ENCODE results near the gene MSANTD1.

Gene MSANTD1

DNA sequence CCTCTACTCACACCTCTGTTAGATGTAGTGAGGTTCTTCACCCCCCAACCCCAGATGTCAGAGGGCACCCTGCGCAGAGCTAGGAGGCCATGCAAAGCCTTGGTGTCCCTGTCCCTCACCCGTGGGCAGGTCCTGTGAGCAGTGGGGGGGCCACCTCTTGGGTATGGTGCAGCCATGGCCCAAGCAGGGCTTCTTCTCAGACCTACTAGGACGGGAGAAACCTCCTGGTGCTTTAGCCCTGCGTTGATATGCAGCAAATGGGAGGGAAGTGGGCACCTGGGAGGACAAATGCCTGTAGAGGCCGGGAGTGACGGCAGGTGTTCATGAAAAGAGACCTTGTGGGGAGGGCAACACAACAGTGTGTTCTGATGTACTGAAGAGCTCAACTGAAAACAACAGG is 38.5 kb upstream of the MSANTD1 start:
- no peak overlapping the region for H3K27ac Mint-ChIP-seq
- H3K36me3 Mint-ChIP-seq (ENCODE audit: low read depth), result peaks cover 97% of the 10 kb centered on the region
- H3K27me3 Mint-ChIP-seq, result no peaks in the 10 kb centered on the region
- H3K9me3 Mint-ChIP-seq, result no peaks in the 10 kb centered on the region
- H3K4me3 Mint-ChIP-seq, result no peak overlapping the region
- intact Hi-C loops (cut with micrococcal nuclease), result no loop called here
- H3K4me1 Mint-ChIP-seq (ENCODE audit: low read depth), result no peaks in the 10 kb centered on the region

DNA sequence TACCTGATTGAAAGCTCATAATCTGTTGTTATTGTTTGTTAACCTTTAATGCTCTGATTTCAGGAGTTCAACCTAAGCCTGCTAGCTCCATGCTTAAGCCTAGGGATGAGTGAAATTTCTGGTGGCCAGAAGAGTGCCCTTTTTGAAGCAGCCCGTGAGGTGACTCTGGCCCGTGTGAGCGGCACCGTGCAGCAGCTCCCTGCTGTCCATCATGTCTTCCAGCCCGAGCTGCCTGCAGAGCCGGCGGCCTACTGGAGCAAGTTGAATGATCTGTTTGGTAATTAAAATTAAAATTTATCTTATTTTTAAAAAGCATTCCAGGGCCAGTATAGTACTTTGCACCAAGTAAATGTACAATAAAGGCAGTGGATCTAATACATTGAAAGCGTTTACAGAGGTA is 37.1 kb upstream of the MSANTD1 start:
- Mint-ChIP-seq H3K27me3 (no peaks in the 10 kb centered on the region), H3K36me3 (ENCODE audit: low read depth) (peaks cover 100% of the 10 kb centered on the region), H3K4me3 (no peak overlapping the region), H3K4me1 (ENCODE audit: low read depth) (no peaks in the 10 kb centered on the region), H3K27ac (no peak overlapping the region), H3K9me3 (no peaks in the 10 kb centered on the region)
- intact Hi-C loops (cut with micrococcal nuclease), result no loop called here

DNA sequence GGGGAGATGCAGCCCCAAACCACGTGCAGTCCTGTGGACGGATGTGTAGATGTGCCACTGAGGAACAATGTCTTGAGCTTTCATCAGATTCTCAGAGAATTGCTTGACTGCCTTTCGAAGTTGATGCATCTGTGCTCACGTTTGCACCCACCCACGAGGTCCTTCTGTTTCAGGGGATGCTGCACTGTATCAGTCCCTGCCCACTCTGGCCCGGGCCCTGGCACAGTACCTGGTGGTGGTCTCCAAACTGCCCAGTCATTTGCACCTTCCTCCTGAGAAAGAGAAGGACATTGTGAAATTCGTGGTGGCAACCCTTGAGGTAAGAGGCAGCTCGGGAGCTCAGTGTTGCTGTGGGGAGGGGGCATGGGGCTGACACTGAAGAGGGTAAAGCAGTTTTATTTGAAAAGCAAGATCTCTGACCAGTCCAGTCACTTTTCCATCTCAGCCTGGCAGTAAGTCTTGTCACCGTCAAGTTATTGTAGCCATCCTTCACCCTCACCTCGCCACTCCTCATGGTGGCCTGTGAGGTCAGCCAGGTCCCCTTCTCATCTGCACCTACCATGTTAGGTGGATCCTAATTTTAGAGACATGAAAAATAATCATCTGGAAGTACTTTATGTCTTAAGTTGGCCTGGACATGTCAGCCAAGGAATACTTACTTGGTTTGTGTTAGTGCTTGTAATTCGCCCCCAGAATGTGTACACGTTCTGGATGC is 36.4 kb upstream of the MSANTD1 start:
- H3K4me3 Mint-ChIP-seq, result no peak overlapping the region
- no peaks in the 10 kb centered on the region for H3K27me3 Mint-ChIP-seq
- H3K4me1 Mint-ChIP-seq (ENCODE audit: low read depth), result no peaks in the 10 kb centered on the region
- no peaks in the 10 kb centered on the region for H3K9me3 Mint-ChIP-seq
- no peak overlapping the region for H3K27ac Mint-ChIP-seq
- intact Hi-C loops (cut with micrococcal nuclease), result no loop called here
- H3K36me3 Mint-ChIP-seq (ENCODE audit: low read depth), result peaks cover 100% of the 10 kb centered on the region

GRCh38 chr4:3213106-3213425 is 35.9 kb upstream of the MSANTD1 start:
- no peak overlapping the region for H3K4me3 Mint-ChIP-seq
- H3K27ac Mint-ChIP-seq, result no peak overlapping the region
- peaks cover 100% of the 10 kb centered on the region for H3K36me3 Mint-ChIP-seq (ENCODE audit: low read depth)
- H3K27me3 Mint-ChIP-seq, result no peaks in the 10 kb centered on the region
- no peaks in the 10 kb centered on the region for H3K4me1 Mint-ChIP-seq (ENCODE audit: low read depth)
- no peaks in the 10 kb centered on the region for H3K9me3 Mint-ChIP-seq
- intact Hi-C loops (cut with micrococcal nuclease), result no loop called here

GRCh38 chr4:3213661-3214250 is 35.2 kb upstream of the MSANTD1 start:
- peaks cover 4% of the 10 kb centered on the region for H3K4me1 Mint-ChIP-seq (ENCODE audit: low read depth)
- peaks cover 100% of the 10 kb centered on the region for H3K36me3 Mint-ChIP-seq (ENCODE audit: low read depth)
- intact Hi-C loops (cut with micrococcal nuclease), result no loop called here
- no peak overlapping the region for H3K27ac Mint-ChIP-seq
- no peak overlapping the region for H3K4me3 Mint-ChIP-seq
- H3K27me3 Mint-ChIP-seq, result no peaks in the 10 kb centered on the region
- no peaks in the 10 kb centered on the region for H3K9me3 Mint-ChIP-seq

DNA sequence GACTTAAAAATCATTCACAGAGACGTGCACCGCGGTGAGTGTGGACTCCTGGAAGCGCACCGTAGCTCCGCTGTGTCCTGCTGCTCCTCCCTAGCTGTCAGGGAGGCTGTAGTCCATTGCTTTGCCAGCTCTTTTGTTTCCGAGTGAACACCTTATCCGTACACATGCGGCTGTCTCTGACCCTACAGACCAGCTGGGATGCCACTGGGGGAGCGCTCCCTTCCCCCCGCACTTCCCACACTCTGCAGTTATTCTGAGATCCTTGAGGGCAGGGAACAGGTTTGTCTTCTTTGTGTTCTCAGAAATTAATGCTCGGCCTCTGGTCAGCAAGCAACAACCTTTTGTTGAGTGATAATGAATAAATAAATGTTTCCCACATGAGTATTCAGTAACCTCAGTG is 33.7 kb upstream of the MSANTD1 start:
- intact Hi-C loops (cut with micrococcal nuclease), result no loop called here
- Mint-ChIP-seq H3K4me3 (no peak overlapping the region), H3K36me3 (ENCODE audit: low read depth) (peaks cover 100% of the 10 kb centered on the region), H3K27ac (no peak overlapping the region), H3K27me3 (no peaks in the 10 kb centered on the region), H3K9me3 (no peaks in the 10 kb centered on the region), H3K4me1 (ENCODE audit: low read depth) (peaks cover 17% of the 10 kb centered on the region)

- H3K9me3 Mint-ChIP-seq, result no peaks in the 10 kb centered on the region
- H3K27ac Mint-ChIP-seq, result no peak overlapping the region
- peaks cover 100% of the 10 kb centered on the region for H3K36me3 Mint-ChIP-seq (ENCODE audit: low read depth)
- H3K4me1 Mint-ChIP-seq (ENCODE audit: low read depth), result peaks cover 17% of the 10 kb centered on the region
- intact Hi-C loops (cut with micrococcal nuclease), result no loop called here
- no peaks in the 10 kb centered on the region for H3K27me3 Mint-ChIP-seq
- H3K4me3 Mint-ChIP-seq, result no peak overlapping the region
These were observed 33.2 kb upstream of the MSANTD1 start for GRCh38 chr4:3215733-3216132.

DNA sequence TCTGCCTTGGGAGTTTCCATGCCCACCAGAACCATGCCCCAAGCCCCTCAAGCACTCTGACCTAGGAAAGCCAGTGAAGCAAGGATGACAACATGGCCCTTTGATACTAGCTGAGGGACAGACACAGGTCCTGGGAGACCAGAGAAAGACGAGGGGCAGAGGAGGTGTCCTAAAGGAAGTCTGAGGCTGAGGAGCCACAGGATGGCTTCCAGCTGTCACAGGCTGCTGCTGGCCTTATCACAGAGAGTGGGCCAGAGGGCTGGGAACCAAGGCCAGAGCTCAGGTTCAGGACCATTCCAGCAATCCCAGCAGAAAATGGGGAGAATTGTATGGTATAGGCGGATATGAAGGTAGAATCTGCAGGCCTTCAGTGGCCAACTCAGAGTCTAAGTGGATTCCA is 31.7 kb upstream of the MSANTD1 start:
- Mint-ChIP-seq H3K9me3 (no peaks in the 10 kb centered on the region), H3K27me3 (no peaks in the 10 kb centered on the region), H3K4me1 (ENCODE audit: low read depth) (peaks cover 19% of the 10 kb centered on the region), H3K27ac (no peak overlapping the region), H3K36me3 (ENCODE audit: low read depth) (peaks cover 100% of the 10 kb centered on the region), H3K4me3 (no peak overlapping the region)
- intact Hi-C loops (cut with micrococcal nuclease), result no loop called here

DNA sequence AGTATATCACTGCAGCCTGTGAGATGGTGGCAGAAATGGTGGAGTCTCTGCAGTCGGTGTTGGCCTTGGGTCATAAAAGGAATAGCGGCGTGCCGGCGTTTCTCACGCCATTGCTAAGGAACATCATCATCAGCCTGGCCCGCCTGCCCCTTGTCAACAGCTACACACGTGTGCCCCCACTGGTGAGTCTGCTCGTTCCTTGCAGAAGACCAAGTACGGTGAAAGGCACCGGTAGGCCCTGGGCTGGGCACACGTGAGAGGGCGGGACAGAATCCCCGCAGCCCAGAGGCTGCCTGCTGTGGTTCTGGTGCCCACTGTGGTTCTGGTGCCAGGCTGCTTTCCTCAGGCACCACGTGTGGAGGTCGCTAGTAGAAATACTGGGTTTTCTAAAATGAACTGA is 31.2 kb upstream of the MSANTD1 start:
- peaks cover 100% of the 10 kb centered on the region for H3K36me3 Mint-ChIP-seq (ENCODE audit: low read depth)

GRCh38 chr4:3218824-3219760 is 29.9 kb upstream of the MSANTD1 start:
- Mint-ChIP-seq H3K36me3 (ENCODE audit: low read depth) (peaks cover 100% of the 10 kb centered on the region), H3K9me3 (no peaks in the 10 kb centered on the region), H3K27me3 (no peaks in the 10 kb centered on the region), H3K4me1 (ENCODE audit: low read depth) (peaks cover 37% of the 10 kb centered on the region), H3K4me3 (no peak overlapping the region), H3K27ac (no peak overlapping the region)
- intact Hi-C loops (cut with micrococcal nuclease), result no loop called here

More for the DNA sequence above, 31.2 kb upstream of the MSANTD1 start:
- no peak overlapping the region for H3K27ac Mint-ChIP-seq
- no peaks in the 10 kb centered on the region for H3K9me3 Mint-ChIP-seq
- no peak overlapping the region for H3K4me3 Mint-ChIP-seq
- H3K4me1 Mint-ChIP-seq (ENCODE audit: low read depth), result peaks cover 24% of the 10 kb centered on the region
- H3K27me3 Mint-ChIP-seq, result no peaks in the 10 kb centered on the region
- intact Hi-C loops (cut with micrococcal nuclease), result no loop called here

- Mint-ChIP-seq H3K27me3 (no peaks in the 10 kb centered on the region), H3K27ac (no peak overlapping the region), H3K36me3 (ENCODE audit: low read depth) (peaks cover 100% of the 10 kb centered on the region), H3K4me1 (ENCODE audit: low read depth) (peaks cover 46% of the 10 kb centered on the region), H3K9me3 (no peaks in the 10 kb centered on the region), H3K4me3 (no peak overlapping the region)
- intact Hi-C loops (cut with micrococcal nuclease), result no loop called here
These were observed 29.0 kb upstream of the MSANTD1 start for GRCh38 chr4:3219761-3220475.

DNA sequence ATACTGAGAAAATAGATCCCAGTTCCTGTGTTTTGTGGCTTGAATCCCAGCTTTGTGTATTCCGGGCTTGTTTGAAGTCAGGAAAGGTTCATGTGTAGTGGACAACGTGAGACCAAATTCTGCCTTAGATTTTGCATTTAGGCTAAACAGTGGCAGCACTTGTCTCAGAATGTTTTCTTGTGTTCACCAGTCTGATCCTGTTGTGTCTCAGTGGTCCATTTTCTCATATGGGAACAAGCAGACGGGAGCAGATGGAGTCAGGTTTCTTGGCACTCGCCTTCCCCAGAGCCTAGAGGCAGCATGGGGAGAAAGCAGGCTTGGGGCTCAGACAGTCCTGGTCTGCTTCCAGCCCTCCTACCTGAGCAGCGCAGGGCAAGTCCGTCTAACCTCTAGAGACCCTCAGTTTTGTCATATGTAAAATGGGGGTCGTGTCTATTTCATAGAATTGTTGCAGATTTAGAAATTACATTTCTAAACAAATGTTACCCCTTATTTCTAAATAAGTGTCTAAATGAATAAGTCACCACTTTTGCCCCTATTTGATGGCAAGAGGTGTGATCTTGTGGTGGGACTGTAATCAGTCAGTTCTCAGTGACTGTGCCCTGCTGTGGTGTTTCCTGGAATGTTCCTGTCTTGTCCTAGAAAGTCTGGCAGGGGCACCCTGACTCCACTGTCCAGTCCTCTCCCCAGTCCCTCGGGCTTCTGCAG is 28.3 kb upstream of the MSANTD1 start:
- peaks cover 100% of the 10 kb centered on the region for H3K36me3 Mint-ChIP-seq (ENCODE audit: low read depth)
- no peak overlapping the region for H3K4me3 Mint-ChIP-seq
- intact Hi-C loops (cut with micrococcal nuclease), result no loop called here
- no peaks in the 10 kb centered on the region for H3K27me3 Mint-ChIP-seq
- H3K27ac Mint-ChIP-seq, result no peak overlapping the region
- peaks cover 53% of the 10 kb centered on the region for H3K4me1 Mint-ChIP-seq (ENCODE audit: low read depth)
- H3K9me3 Mint-ChIP-seq, result no peaks in the 10 kb centered on the region

- intact Hi-C loops (cut with micrococcal nuclease), result no loop called here
- Mint-ChIP-seq H3K9me3 (no peaks in the 10 kb centered on the region), H3K4me3 (no peak overlapping the region), H3K36me3 (ENCODE audit: low read depth) (peaks cover 100% of the 10 kb centered on the region), H3K27ac (no peak overlapping the region), H3K27me3 (no peaks in the 10 kb centered on the region), H3K4me1 (ENCODE audit: low read depth) (peaks cover 58% of the 10 kb centered on the region)
These were observed 27.8 kb upstream of the MSANTD1 start for GRCh38 chr4:3221184-3221494.
